Peyer's patch (tissue), 4 donors: ENCODE data around the gene AKTIP.

Experiments used
- CTCF ChIP-seq, 6 experiments: fragments of 450-650 bp in 4 of 6; fragments of 200-600 bp in 2 of 6; sonication (generic) in 1 of 6; IDR thresholded peaks; one replicate each; pipeline ENCODE4 v1.5.1; 2017 to 2019; ENCODE audit warnings: antibody characterized with exemption in 6 of 6, mild to moderate bottlenecking in 3 of 6, moderate library complexity in 1 of 6
- POLR2A ChIP-seq, 2 donors: fragments of 450-650 bp; IDR thresholded peaks; one replicate each; pipeline ENCODE4 v1.5.1; 2017; ENCODE audit warnings: antibody characterized with exemption in 2 of 2, mild to moderate bottlenecking in 2 of 2, moderate library complexity in 2 of 2

GRCh38 chr16:53484542-53484941 is 18.5 kb downstream of the AKTIP start:
- TF ChIP-seq POLR2A (IDR thresholded peaks at IDR 0.05) (no peak), CTCF (IDR thresholded peaks at IDR 0.05) (no peak)
